Thyroid gland (tissue), 4 donors: ENCODE results near the gene LAMC1.

Experiments used
- POLR2A ChIP-seq, 2 donors: fragments of 450-650 bp; IDR thresholded peaks; one replicate each; pipeline ENCODE4 v1.6.1; 2017; ENCODE audit warnings: antibody characterized with exemption in 2 of 2, mild to moderate bottlenecking in 2 of 2, moderate library complexity in 1 of 2
- TF ChIP-seq, protein P1 (sequence below), 6 experiments: fragments of 200-600 bp in 3 of 6; fragments of 450-650 bp in 3 of 6; sonication (generic) in 3 of 6; IDR thresholded peaks; one replicate each; pipeline ENCODE4 v1.5.1; 2016 to 2019; ENCODE audit warnings: antibody characterized with exemption in 6 of 6, mild to moderate bottlenecking in 2 of 6, inconsistent platforms in 1 of 6, moderate library complexity in 1 of 6

DNA sequence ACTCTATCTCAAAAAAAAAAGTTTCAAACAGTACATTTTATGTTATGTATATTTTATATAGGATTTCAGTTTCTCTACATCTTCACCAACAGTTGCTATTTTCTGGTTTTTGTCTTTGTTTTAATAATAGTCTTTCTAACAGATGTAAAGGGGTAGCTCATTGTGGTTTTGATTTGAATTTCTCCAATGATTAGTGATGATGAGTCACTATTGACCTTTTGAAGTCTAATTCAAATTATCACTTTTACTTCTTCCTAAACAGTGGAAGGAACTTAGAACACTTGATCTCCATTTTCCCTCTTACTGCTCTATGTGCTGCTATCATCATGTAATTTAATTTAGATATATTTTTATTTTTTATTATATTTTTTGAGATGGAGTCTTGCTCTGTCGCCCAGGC, 38.6 kb upstream of the LAMC1 start:
- TF ChIP-seq, protein P1, sequence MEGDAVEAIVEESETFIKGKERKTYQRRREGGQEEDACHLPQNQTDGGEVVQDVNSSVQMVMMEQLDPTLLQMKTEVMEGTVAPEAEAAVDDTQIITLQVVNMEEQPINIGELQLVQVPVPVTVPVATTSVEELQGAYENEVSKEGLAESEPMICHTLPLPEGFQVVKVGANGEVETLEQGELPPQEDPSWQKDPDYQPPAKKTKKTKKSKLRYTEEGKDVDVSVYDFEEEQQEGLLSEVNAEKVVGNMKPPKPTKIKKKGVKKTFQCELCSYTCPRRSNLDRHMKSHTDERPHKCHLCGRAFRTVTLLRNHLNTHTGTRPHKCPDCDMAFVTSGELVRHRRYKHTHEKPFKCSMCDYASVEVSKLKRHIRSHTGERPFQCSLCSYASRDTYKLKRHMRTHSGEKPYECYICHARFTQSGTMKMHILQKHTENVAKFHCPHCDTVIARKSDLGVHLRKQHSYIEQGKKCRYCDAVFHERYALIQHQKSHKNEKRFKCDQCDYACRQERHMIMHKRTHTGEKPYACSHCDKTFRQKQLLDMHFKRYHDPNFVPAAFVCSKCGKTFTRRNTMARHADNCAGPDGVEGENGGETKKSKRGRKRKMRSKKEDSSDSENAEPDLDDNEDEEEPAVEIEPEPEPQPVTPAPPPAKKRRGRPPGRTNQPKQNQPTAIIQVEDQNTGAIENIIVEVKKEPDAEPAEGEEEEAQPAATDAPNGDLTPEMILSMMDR (IDR thresholded peaks at IDR 0.05) = no peak
- no peak for TF ChIP-seq POLR2A (IDR thresholded peaks at IDR 0.05)
